Brain microvascular endothelial cell (primary cell): Measurements from ENCODE around the gene R3HCC1L.
"Not testable (repeated sequence)": the region's sequence is repeated elsewhere in the genome, so short reads cannot be mapped to it uniquely, and the experiment has no call there.

Source experiments
- DNase-seq: peaks from one replicate; pipeline ENCODE4 v3.0.0-alpha.2; 2020
- H3K27ac ChIP-seq: fragments of 250-450 bp; sonication (Bioruptor Pico); 2 replicates; pipeline ENCODE4 v1.5.1; 2020; ENCODE audit warnings: mild to moderate bottlenecking, moderate library complexity
- H3K27me3 ChIP-seq: fragments of 250-450 bp; sonication (Bioruptor Pico); replicated peaks from 2 replicates; pipeline ENCODE4 v1.5.1; 2020; ENCODE audit warnings: mild to moderate bottlenecking
- H3K36me3 ChIP-seq: fragments of 250-450 bp; sonication (Bioruptor Pico); replicated peaks from 2 replicates; pipeline ENCODE4 v1.5.1; 2020; ENCODE audit warnings: mild to moderate bottlenecking
- H3K4me3 ChIP-seq: 2 replicates; pipeline ENCODE4 v1.5.1; 2011; ENCODE audit warnings: low read depth, mild to moderate bottlenecking, control low read depth, low read length, moderate library complexity
- in situ Hi-C: cut with HindIII; loops from 2 replicates; pipeline ENCODE4 v1.10.0; 2017; ENCODE audit warnings: low sequenced_read_pairs, low pct_ligation_motif_present
- TF ChIP-seq, protein P1 (sequence below): IDR thresholded peaks from 2 replicates; pipeline ENCODE4 v1.5.1; 2011; ENCODE audit warnings: low read depth, mild to moderate bottlenecking, moderate library complexity, low read length, control low read depth, inconsistent platforms; ENCODE audit errors: missing control alignments

R3HCC1L gene

GRCh38 chr10:98223874-98224273, 89.4 kb downstream of the R3HCC1L start:
- Histone ChIP-seq H3K27ac (no peak overlapping the region), H3K4me3 (no peak overlapping the region)

GRCh38 chr10:98224509-98224908, 90.1 kb downstream of the R3HCC1L start:
- H3K36me3 ChIP-seq = no peaks in the 10 kb centered on the region
- in situ Hi-C loops = no loop called here
- no peak overlapping the region for H3K27ac ChIP-seq
- no peak for DNase-seq
- no peaks in the 10 kb centered on the region for H3K27me3 ChIP-seq
- H3K4me3 ChIP-seq = no peak overlapping the region
- TF ChIP-seq, protein P1, sequence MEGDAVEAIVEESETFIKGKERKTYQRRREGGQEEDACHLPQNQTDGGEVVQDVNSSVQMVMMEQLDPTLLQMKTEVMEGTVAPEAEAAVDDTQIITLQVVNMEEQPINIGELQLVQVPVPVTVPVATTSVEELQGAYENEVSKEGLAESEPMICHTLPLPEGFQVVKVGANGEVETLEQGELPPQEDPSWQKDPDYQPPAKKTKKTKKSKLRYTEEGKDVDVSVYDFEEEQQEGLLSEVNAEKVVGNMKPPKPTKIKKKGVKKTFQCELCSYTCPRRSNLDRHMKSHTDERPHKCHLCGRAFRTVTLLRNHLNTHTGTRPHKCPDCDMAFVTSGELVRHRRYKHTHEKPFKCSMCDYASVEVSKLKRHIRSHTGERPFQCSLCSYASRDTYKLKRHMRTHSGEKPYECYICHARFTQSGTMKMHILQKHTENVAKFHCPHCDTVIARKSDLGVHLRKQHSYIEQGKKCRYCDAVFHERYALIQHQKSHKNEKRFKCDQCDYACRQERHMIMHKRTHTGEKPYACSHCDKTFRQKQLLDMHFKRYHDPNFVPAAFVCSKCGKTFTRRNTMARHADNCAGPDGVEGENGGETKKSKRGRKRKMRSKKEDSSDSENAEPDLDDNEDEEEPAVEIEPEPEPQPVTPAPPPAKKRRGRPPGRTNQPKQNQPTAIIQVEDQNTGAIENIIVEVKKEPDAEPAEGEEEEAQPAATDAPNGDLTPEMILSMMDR = no peak

More at GRCh38 chr10:98223874-98224273, 89.4 kb downstream of the R3HCC1L start:
- Histone ChIP-seq H3K36me3 (no peaks in the 10 kb centered on the region), H3K27me3 (no peaks in the 10 kb centered on the region)
- in situ Hi-C loops = no loop called here
- no peak for DNase-seq
- TF ChIP-seq, protein P1 = no peak

DNA sequence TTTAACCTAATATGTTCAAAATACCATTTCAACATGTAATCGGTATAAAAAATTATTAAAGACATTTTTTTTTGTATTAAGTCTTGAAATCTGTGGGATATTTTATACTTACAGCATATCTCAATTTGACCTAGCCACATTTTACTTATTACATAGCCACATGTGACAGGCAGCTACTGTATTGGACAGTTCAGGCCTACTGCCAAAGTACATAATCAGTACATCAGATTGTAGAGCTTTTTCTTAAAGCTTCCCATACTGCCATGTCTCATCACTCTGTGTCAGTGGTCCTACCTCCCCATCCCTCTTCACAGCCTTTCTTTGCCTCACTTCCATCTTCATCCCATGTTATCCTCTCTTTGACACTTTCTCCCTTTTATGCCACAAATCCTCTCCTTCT, 90.5 kb downstream of the R3HCC1L start:
- H3K27ac ChIP-seq = no peak overlapping the region
- H3K36me3 ChIP-seq = no peaks in the 10 kb centered on the region
- TF ChIP-seq, protein P1 = no peak
- in situ Hi-C loops = no loop called here
- peak; percentile 12 for DNase-seq
- no peaks in the 10 kb centered on the region for H3K27me3 ChIP-seq
- no peak overlapping the region for H3K4me3 ChIP-seq

GRCh38 chr10:98226508-98227144, 92.2 kb downstream of the R3HCC1L start:
- TF ChIP-seq, protein P1 = no peak
- Histone ChIP-seq H3K36me3 (no peaks in the 10 kb centered on the region), H3K4me3 (no peak overlapping the region), H3K27ac (no peak overlapping the region), H3K27me3 (no peaks in the 10 kb centered on the region)
- no peak for DNase-seq
- in situ Hi-C loops = no loop called here

DNA sequence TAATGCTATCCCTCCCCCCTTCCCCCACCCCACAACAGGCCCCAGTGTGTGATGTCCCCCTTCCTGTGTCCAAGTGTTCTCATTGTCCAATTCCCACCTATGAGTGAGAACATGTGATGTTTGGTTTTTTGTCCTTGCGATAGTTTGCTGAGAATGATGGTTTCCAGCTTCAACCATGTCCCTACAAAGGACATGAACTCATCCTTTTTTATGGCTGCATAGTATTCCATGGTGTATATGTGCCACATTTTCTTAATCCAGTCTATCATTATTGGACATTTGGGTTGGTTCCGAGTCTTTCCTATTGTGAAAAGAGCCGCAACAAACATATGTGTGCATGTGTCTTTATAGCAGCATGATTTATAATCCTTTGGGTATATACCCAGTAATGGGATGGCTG, 93.3 kb downstream of the R3HCC1L start:
- H3K4me3 ChIP-seq, H3K36me3 ChIP-seq, DNase-seq, H3K27ac ChIP-seq, in situ Hi-C loops, H3K27me3 ChIP-seq: not testable (repeated sequence)

DNA sequence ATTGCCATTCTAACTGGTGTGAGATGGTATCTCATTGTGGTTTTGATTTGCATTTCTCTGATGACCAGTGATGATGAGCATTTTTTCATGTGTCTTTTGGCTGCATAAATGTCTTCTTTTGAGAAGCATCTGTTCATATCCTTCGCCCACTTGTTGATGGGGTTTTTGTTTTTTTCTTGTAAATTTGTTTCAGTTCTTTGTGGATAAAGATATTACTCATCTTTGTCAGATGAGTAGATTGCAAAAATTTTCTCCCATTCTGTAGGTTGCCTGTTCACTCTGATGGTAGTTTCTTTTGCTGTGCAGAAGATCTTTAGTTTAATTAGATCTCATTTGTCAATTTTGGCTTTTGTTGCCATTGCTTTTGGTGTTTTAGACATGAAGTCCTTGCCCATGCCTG, 93.8 kb downstream of the R3HCC1L start:
- H3K36me3 ChIP-seq, H3K27ac ChIP-seq, in situ Hi-C loops, H3K4me3 ChIP-seq, DNase-seq, H3K27me3 ChIP-seq: not testable (repeated sequence)

DNA sequence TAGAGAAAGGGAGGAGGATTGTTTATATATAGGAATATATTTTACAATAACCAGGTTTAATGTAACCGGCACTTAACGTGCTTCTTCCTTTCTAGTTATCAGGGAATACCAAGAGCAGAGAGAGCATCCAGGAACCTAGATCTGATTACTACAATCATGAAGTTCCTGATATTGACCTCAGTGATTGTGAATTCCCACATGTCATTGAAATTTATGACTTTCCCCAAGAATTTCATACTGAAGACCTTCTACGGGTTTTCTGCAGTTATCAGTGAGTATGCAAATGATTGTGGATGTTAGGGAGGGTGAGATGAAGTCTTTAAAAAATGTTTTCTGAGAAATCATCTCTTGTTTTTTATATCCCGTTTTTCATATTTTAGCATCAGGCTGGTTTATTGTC, 97.0 kb downstream of the R3HCC1L start:
- Histone ChIP-seq H3K36me3 (peaks cover 8% of the 10 kb centered on the region), H3K27ac (no peak overlapping the region), H3K4me3 (no peak overlapping the region), H3K27me3 (no peaks in the 10 kb centered on the region)
- TF ChIP-seq, protein P1 = no peak
- in situ Hi-C loops = no loop called here
- no peak for DNase-seq
